Prostate gland (tissue), 2 donors: ENCODE data around the gene BRD1.

Experiments
- POLR2AphosphoS5 ChIP-seq: sonication (generic); formaldehyde crosslinking; IDR thresholded peaks from one replicate; pipeline ENCODE4 v1.6.1; 2017; ENCODE audit warnings: antibody characterized with exemption
- TF ChIP-seq, protein P1 (sequence below), 4 experiments: fragments of 200-600 bp in 2 of 4; fragments of 450-650 bp in 2 of 4; sonication (generic) in 2 of 4; IDR thresholded peaks; 1 replicate in 3 of 4; 2 replicates in 1 of 4; pipeline ENCODE4 v1.5.1; 2016 to 2019; ENCODE audit warnings: antibody characterized with exemption in 4 of 4, mild to moderate bottlenecking in 2 of 4, moderate library complexity in 2 of 4

DNA sequence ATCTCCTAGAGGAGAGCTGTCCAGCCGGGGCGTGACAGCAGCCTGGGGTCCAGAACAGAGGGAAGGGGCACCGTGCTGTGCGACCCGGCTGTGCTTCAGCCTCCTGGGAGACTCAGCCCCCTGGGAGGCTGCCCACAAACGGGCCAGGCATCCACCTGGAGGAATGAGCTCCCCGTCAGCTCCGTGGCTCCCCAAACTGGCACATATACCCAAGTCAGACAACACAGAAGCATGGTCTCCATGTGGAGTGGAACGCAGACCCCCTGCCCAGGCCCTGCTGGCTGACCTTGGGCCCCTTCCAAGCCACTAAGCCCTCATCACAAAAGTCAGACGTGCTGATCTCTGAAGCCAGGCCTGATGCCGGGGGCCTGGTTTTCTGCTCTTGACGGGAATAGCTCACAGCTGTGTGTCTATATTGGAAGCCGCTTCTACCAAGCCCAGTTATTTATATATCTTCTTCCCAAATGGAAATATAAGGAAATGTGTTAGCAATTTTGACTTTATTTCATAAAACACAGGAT is 91.7 kb downstream of the BRD1 start:
- TF ChIP-seq, protein P1, sequence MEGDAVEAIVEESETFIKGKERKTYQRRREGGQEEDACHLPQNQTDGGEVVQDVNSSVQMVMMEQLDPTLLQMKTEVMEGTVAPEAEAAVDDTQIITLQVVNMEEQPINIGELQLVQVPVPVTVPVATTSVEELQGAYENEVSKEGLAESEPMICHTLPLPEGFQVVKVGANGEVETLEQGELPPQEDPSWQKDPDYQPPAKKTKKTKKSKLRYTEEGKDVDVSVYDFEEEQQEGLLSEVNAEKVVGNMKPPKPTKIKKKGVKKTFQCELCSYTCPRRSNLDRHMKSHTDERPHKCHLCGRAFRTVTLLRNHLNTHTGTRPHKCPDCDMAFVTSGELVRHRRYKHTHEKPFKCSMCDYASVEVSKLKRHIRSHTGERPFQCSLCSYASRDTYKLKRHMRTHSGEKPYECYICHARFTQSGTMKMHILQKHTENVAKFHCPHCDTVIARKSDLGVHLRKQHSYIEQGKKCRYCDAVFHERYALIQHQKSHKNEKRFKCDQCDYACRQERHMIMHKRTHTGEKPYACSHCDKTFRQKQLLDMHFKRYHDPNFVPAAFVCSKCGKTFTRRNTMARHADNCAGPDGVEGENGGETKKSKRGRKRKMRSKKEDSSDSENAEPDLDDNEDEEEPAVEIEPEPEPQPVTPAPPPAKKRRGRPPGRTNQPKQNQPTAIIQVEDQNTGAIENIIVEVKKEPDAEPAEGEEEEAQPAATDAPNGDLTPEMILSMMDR (IDR thresholded peaks at IDR 0.05) = no peak
- TF ChIP-seq POLR2AphosphoS5 = no peak
